Stimulated activated CD8-positive, alpha-beta memory T cell treated with anti-CD3 and anti-CD28 coated beads, Interleukin-7, amount 100 ng/mL, for 24 hours (primary cell): ENCODE measurements around the gene SEMA3F.

ENCODE experiments used
- DNase-seq: peaks from one replicate; pipeline ENCODE4 v3.0.0-alpha.2; 2020; ENCODE audit warnings: low read depth

SEMA3F gene

DNA sequence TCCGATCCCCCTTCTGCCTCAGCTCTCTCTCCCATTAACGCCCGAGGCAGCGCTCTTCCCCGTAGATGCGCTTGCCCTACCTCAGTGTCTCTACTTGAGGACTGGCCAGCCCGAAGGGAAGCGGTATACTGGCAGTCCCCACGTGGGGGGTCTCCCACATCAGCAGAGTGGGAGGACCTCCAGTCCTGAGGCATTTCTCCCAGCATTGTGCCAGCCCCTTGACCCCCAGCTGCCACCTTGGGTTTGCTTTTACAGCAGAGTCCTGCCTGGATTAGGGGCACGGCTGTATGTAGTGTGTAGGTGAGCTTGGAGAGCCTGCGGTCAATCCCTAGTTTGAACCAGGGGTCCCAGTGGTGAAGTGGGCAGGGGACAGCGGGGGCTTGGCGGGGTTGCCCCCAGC lies 767 bp downstream of the SEMA3F start:
- DNase-seq, result no peak

DNA sequence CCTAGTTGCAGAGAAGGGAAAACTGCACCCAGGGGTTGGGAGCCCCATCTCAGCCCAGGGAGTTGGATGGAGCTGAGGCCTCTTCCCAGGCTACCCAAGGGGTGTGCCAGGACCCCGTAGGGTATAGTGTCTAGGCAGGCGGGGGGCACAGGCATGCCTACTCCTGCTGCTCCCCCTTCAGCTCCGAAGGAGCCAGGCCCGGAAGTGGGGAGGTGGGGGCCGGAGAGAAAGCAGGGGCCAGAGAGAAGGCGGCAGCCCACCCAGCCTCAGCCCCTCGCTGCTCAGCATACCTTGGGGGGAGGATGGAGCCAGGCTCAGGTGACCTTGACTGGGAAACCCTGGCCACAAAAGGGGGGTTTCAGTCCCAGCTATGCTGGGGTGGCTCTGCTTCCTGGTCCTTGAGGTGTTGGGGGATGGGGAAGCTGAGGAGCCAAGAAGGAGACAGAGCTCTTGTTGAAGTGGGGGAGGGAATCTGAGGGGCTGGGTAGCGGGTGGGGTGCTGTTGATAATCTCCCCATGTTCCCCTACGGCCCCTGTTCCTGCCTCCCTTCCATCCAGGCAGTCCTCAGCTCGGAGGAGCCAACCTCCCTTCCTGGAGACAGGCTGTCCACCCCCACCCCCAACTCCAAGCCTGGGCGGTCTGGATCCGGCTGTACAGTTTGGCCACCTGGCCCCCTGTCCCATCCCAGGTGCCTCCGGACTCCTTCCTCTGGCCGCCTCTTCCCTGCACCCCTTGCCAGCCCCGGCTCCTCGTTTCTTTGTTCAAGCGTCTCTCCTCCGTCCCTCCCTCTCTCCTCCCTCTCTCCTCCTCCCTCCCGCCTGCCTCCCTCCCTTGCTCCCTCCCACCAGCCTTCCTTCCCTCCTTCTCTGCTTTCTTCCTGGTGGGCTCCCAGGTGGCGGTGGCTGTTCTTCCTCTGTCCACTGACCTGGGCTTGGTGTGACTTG lies 1.7 kb downstream of the SEMA3F start:
- DNase-seq, result no peak

DNA sequence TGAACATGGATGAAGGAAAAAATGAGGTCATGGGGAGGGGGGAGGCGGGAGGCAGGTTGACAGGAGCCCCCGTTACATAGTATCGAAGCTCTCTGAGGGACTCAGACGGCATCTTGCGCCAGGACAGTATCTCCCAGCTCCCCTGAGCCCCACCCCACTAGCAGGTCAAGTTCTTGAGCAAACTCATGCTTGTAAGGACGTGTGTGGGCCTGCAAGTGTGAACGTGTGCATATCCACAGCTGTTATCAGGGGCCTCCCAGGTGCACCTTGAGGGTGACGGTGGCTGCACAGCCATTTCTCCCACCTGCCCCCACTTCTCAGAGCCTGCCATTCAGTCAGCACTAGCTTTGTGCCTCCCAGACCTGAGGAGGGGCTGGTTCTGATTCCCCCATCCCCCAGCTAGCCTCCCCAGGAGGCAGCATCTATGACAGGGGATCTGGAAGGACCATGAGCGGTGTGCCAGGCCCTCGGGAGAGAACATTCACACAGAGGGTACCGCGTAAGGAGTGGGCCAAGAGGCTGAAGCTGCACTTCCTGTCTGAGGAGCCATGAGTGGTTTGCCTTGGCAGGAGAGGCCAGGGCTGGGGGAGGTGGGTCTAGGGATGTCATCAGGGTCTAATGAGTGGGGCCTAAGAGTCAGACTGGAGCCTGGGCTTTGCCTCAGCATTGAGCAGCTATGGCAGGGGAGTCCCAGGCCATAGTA lies 2.9 kb downstream of the SEMA3F start:
- no peak for DNase-seq

DNA sequence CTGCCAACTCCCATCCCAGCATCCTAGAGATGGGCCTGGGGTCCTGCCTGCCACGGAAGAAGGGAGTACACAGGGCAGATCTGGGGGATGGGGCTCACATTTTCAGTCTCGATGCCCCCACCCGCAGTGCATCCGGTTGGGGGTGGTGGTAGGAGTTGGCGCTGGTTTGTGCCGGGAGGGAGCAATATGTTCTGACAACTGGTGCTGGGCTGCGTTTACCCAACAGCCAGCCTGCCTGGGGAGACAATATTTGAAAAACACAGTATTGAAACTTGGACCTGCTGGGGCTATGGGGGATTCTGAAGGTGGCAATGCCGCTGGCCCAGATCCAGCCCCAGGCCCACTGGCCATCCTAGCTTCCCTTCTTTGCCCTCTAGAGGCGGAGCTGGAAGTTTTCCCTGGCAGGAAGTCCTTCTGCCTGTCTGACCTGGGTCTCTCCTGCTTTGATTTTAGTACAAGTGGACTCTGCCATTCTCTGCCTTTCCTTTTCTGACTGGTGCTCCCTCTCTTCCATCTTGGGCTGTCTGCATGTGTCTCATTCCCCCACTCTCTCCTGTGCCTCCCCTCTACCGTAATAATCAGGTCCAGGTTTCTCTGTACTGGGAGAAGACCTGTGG lies 3.5 kb downstream of the SEMA3F start:
- DNase-seq, result no peak

DNA sequence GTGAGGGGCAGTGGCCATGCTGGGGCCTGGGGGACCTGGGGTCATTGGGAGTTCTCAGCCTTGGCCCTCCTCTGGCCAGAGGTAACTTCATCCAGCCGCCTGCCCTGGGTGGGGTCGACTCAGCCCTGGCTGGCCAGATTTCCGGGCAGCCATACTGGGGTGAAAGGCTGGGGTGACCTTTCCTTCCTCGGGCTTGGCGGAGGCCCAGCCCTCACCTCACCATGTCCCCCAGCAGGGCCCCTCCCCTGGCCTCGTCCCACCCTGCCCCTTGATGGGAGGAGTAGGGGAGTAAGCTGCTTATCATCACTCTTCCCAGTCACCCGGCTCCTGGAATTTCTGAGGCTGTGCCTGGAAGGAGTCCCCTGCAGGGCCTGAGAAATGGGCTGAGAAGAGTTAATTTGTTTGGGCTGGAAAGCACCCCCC lies 5.4 kb downstream of the SEMA3F start:
- DNase-seq, result no peak

DNA sequence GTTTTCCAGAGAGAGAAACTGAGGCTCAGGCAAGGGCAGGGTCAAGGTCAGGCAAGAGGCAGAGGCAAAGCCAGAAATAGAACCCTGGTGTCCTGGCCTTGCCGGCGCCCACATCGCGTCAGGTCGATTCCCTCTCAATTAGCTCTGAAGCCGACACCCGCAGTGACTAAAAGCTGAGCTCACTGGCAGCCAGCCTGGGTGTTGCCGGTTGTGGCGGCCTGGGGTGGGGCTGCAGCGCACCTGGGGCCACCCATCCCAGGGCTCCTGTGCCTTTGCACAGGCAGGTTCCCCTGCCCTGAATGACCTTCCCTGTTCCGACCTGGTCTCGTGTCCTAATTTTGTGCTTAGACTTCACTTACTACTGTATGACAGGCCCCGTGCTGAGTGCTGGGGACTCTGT lies 6.2 kb downstream of the SEMA3F start:
- no peak for DNase-seq

DNA sequence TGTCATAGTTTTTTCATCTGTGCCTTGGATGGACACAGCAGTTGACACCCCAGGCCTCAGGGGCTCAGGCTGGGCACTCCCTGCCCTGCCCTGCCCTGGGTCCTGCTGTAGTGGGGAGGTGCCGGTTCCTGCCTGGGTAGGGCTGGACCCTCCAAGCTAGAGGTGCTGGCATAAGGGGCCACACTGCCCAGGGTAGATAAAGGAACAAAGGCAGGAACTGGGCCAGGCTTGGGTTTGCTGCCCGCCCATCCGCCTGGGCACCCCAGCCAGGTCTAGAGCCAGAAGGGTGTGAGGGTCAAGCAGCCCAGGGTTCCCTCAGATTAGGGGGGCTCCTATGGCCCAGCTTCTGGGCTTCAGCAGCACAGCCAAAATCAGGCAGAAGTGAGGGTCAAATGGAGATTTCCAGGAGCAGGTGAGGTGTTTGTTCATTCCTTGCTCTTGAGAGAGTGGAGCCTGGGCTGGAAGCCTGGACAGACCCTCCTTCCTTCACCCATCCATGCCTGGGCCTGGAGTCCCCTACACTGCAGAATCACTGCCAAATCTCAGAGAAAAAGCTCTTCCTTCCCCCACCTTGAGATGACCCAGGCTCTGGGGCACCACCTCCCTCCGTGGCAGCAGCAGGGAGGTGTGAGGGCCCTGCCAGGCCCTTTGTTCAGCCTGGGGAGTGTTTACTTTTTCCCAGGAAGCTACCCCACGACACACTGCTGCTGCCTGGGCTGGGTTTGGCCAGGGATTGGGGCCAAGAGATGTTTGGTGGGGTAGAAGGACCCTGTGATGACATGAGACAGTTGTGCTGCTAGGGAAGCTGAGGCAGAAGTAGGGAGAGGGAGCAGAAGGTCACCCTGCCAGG lies 7.1 kb downstream of the SEMA3F start:
- no peak for DNase-seq

DNA sequence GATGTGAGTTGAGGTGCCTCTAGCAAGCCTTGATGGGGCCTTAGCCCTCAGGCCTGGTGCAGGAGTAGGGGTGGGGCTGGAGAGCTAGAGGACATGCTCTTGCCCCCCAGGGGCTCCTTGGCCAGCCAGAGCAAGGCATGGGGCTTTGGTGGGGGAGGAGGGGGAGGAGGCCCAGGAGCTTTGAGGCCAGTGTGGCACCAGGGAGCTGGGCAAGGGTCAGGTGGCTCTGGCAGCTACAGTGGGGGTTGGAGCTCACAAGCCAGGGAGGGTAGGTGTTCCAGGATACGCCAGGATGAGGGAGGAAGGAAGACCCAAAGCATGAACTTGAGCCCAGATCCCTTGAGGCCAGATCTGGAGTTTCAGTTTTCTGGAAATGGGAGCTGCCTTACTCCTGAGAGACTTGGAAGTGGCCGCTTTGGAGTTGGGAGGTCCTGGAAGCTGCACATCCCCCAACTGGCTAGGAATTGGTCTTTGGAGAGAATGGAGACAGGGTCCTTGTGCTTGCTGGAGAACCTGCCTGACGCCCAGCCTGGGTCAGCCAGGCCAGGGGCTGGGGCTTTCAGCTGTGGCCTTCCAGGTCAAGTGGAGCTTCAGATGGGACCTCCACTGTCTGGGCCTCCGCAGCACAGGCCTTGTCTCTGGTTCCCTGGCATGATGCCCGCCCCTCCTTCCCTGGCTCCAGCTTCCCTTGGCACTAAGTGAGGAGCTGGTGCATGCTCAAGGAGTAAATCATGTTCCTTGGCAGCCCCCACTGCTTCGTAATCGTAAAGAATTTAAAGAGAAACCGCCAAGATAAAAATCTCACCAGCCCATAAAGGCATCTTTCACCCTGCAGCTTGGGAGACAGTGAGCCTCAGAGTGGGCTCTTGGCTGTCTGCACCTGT lies 8.7 kb downstream of the SEMA3F start:
- no peak for DNase-seq

DNA sequence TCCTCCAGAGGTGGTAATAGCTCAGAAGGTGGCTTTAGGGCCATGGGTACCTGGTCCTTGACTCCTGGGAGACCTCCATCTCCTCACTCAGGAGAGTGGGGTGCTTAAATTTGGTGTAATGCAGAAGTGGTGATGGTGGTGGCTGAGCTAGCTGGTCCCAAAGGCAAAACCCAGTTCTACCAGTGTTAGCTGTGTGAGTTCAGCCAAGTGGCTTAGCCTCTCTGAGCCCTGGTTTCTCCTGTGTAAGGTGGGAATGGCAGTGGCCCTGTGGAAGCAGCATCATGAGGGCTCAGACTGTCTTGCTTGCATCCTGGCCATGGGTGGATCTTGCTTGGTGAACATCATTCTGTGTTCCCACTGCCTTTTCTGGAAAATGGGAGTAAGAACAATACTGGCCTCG lies 9.4 kb downstream of the SEMA3F start:
- no peak for DNase-seq

DNA sequence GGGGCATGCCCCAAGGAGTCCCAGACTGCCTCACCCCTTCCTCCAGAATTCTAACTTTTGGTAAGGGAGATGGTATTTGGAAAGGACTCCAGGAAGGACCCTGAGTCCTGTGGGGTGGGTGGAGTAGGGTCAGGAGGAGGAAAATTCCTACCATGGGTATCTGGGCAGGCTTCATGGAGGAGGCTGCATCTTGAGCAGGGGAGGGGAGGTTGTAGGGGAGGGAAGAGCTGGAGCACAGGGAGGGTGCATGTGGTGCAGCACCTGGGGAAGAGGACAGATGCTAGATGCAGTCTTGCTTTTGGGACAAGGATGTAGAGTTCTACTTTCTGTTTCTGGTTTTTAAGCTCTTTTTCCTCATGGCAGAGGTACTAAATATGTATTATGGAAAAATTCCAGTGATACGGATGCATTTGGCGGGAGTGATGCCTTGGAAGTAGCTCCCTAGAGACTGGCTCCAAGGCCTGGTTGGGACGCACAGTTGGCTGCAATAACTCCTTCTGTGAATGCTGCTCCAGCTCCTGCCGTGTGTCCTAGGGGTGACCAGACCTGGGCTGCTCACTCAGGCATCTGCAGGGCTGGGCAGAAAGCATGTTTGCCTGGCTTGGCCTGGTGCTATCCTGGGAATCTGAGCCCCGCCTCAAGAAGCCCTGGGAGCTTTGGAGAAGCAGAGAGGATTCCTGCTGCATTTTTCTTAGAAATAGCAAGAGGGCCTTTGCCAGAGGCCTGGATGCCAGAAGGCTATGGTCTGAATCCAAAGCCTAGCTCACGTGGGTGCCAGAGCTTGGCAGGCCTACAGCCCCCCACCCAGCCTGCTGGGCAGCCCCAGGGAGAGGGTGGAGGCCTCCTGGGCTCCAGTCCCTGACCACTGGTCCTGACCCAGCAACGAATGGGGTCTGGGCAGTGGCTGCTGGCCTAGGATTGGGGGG lies 10.1 kb downstream of the SEMA3F start:
- no peak for DNase-seq

DNA sequence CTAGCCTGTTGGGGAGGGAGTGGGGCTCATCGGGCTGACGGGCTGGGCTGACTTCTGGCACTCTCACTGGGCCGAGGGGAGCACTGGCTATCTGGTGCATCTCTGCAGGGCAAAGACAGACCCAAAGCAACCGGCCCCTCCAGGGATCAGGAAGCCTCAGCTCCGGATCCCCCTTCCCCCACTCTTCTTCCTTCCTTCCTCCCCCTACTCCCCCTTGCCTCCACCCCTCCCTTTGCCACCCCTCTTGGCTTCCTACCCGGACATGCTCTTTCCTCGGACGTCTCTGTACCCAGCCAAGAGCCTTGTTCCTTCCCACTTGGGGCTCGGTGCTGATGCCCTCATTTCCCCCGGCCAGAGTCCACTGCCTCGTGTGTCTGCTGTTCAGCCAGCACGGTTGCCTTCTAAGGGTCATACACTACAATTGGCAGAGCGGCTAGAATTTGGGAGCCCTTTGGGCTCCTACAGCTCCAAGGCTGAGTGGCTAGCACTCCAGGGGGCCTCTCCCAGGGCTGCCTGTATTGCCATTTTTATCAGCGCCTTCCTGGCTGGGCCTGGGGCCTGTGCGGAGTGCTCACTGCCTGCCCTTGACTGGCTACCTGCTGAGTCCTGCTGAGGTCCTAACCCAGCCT lies 10.9 kb downstream of the SEMA3F start:
- no peak for DNase-seq

DNA sequence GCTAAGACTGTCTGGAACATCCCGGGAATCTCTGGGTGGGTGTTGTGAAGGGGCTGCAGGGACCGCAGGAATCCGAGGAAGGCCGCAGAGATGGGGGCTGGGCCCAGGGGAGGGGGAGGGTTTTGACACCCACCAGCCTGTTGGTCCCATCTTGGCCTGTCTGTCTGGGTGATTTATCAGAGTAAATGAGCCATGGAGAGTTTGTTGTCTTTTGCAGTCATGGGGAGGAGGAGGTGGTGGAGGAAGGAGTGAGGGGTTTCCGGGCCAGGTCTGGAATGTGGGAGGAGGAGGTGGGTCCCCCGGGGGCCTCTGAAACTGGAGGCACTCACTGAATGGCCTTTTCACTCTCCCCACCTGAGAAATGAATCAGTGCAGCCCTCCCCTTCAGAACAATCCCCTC lies 11.5 kb downstream of the SEMA3F start:
- no peak for DNase-seq

DNA sequence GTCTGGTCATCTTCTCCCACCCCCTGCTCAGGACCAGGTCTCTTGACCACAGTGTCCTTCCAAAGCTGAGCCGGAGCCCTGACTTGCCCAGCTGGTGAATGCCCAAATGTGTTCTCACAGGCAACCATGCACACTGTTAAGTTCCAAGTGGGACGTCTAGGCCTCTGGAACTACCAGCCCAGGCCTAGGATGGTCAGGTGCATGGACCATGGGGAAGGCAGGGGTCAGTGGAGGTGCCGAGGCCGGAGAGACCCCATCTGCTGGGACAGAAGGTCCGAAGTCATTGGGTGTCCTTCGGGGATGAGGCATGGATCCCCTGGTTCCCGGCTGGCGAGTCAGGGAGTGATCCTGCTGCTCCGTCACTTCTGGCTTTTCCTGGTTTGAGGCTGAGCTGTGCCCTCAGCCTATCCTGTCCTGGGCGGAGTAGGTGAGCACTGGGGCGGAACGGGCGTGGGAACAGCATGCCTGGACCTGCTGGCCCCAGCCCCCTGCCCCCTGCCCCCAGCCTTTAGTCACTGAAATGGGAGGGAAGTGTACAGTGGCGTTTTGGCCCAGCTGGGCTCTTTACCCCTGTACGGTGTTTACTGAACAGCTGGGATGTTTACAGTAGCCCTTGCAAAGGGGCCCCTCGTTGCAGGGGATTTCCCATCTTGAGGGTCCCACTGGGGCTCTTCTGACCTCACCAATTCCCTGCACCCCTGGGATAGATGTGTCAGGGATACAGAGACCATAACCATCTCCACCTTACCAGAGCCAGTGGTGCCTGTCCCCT lies 12.1 kb downstream of the SEMA3F start:
- DNase-seq, result no peak

DNA sequence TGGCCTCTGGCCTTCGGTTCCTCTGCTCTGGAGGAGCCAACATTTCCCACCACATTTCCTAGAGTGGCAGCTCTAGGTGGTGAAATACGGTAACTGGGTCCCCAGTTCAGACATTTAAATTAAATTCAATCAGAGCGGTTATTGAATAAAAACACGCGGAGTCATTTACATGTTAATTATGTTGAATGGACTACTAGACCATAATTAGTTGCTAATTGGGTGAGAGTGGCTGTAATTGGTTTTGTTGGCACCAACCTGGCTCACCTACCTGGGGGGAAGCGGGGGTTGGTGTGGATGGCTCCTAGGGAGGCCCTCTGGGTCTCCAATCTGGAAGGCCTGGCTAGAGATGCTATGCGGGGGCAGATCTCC lies 12.7 kb downstream of the SEMA3F start:
- DNase-seq, result no peak

DNA sequence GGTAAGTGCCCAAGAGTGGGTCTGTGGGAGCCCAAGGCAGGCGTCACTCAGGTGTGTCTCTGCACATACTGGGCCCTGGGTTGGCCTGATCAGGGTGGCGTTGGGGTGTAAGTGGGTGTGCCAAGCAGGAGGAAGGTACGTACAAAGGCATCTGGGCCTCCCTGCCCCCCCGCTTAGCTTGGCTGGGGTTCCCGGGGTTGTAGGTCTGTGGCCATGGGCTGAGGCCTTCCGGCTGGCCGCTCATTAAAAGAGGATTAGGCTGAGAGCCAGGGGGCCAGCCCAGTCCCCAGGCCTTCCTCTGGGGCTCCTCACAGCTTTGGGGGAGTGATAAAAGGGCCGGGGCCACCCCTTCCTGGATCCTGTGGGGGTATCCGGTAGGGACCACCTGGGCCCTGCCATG lies 13.3 kb downstream of the SEMA3F start:
- DNase-seq, result no peak

DNA sequence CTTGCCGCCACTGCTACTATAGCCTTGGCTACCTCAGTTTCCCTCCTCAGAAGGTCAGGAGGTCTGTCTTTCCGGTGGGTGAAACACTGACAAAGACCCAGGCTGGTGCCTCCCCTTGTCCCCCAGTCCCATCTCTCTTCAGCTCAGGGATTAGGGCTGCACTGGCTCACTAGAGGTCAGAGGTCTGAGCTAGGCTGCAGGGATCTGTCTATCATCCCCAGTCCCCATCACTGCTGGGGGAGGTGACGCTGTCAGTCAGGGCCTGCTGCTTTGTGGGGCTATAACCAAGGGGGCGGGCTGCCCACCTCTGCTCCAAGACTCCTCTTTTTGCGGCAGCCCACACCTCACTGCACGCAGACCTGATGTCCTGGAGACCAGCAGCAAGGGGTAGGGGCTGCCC lies 13.7 kb downstream of the SEMA3F start:
- no peak for DNase-seq

DNA sequence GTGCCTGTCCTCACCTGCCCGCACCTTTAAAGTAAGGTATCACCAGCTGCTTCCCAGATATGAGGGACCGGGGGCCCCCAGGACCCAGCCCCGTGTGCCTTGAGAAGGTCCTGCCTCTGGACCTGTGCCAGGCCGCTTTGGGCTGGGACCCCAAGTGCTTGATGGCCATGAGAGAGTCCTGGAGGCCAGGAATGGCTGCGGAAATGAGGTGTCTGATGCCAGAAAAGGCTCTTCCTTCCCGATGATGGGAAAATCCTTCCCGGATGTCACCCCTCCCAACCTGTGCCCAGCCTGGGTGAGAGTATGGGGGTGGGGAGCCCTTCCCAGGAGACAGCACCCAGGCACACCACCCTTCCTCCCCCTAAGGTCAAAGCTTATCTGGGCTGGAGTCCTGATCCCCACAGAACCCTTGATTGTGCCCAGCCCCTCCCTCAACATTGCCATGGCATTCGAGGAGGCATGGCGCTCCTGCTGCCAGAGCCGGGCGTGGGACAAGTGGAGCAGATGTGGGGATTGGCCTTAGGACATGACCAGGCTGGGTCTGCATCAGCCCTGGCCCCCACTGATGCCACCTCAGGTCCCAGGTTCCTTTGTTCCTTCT lies 14.2 kb downstream of the SEMA3F start:
- no peak for DNase-seq

DNA sequence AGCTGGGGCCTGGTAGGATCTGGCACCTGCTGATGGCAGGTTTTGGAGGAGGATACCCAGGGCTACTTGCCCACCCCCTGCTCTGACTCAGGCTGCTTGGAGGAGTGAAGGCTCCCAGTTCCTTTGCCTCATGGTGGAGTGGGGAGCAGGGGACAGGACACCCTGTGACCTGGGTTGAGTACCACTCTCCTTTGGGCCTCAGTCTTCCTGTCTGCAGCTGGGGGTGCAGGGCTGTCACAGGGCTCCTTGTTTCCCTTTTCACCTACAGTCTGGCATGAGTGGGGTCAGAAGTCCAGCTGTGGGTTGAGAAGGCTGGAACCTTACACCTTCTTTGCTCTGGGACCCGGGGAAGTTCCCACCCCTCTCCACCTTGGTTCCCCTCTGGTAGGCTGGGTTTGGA lies 14.7 kb downstream of the SEMA3F start:
- DNase-seq, result no peak
